Effector memory CD8-positive, alpha-beta T cell (primary cell): ENCODE measurements around the gene GRM2.

ENCODE experiments used
- ATAC-seq: fragments of 150-1000 bp; cut with Tn5 transposase; replicated peaks from 2 replicates; pipeline ENCODE4 v1.10.0; 2021; ENCODE audit warnings: mild to moderate bottlenecking, moderate library complexity
- DNase-seq, 3 experiments: peaks; one replicate each; pipeline ENCODE4 v3.0.0; 2021
- H3K27ac Mint-ChIP-seq, 2 donors: one replicate each; pipeline ENCODE4 v1.8.0; 2022; ENCODE audit warnings: mild to moderate bottlenecking in 2 of 2, mixed read lengths in 2 of 2, moderate library complexity in 2 of 2
- H3K27me3 Mint-ChIP-seq, 2 donors: one replicate each; pipeline ENCODE4 v1.8.0; 2022; ENCODE audit warnings: mixed read lengths in 2 of 2
- H3K36me3 Mint-ChIP-seq: one replicate; pipeline ENCODE4 v1.8.0; 2022; ENCODE audit warnings: mild to moderate bottlenecking, moderate library complexity, mixed read lengths; ENCODE audit not compliant: insufficient read depth
- H3K4me1 Mint-ChIP-seq, 2 donors: one replicate each; pipeline ENCODE4 v1.8.0; 2022; ENCODE audit warnings: low read depth in 2 of 2, mixed read lengths in 2 of 2
- H3K4me3 Mint-ChIP-seq, 2 donors: one replicate each; pipeline ENCODE4 v1.8.0; 2022; ENCODE audit warnings: mild to moderate bottlenecking in 2 of 2, mixed read lengths in 2 of 2, moderate library complexity in 2 of 2
- H3K9me3 Mint-ChIP-seq, 2 donors: one replicate each; pipeline ENCODE4 v1.8.0; 2022; ENCODE audit warnings: mixed read lengths in 2 of 2
- total RNA-seq, 9 experiments: gene quantifications; one replicate each; lab custom pipeline; 2026; lab: John Stamatoyannopoulos, UW

The GRM2 gene
- 0.83 to 5.1 (median 1.9) reads per million in 9 experiments for total RNA-seq

GRCh38 chr3:51706788-51707731, at the start of gene GRM2:
Gene GRM2 (plus strand): TSS chr3:51707068. CDS start chr3:51708984, 1,916 bp downstream.
- peak within 1 kb of the TSS in 1 of 2 donors; percentile 11 for H3K27ac Mint-ChIP-seq
- H3K4me3 Mint-ChIP-seq, result no peak within 1 kb of the TSS
- no peaks in the 10 kb centered on the region for H3K27me3 Mint-ChIP-seq
- H3K9me3 Mint-ChIP-seq, result peaks cover 0 to 2% of the 10 kb centered on the region in 2 donors
- no peak for ATAC-seq
- no peak for DNase-seq
- H3K36me3 Mint-ChIP-seq, result peaks cover 13% of the 10 kb centered on the region
- peaks cover 21 to 26% of the 10 kb centered on the region in 2 donors for H3K4me1 Mint-ChIP-seq

- H3K27ac Mint-ChIP-seq, result no peak overlapping the region
- H3K4me3 Mint-ChIP-seq, result no peak overlapping the region
- peaks cover 57% of the 10 kb centered on the region for H3K36me3 Mint-ChIP-seq
- ATAC-seq, result no peak
- no peaks in the 10 kb centered on the region for H3K4me1 Mint-ChIP-seq
- DNase-seq, result no peak
- H3K27me3 Mint-ChIP-seq, result no peaks in the 10 kb centered on the region
- H3K9me3 Mint-ChIP-seq, result no peaks in the 10 kb centered on the region
Observed at GRCh38 chr3:51657234-51657633, 49.6 kb upstream of the GRM2 start.

- H3K36me3 Mint-ChIP-seq, result peaks cover 64% of the 10 kb centered on the region
- ATAC-seq (no peak), DNase-seq (no peak)
- H3K4me1 Mint-ChIP-seq, result no peaks in the 10 kb centered on the region
- no peaks in the 10 kb centered on the region for H3K27me3 Mint-ChIP-seq
- no peaks in the 10 kb centered on the region for H3K9me3 Mint-ChIP-seq
- no peak overlapping the region for H3K4me3 Mint-ChIP-seq
- H3K27ac Mint-ChIP-seq, result no peak overlapping the region
Observed at GRCh38 chr3:51659942-51660341, 46.9 kb upstream of the GRM2 start.

GRCh38 chr3:51662456-51662855, 44.4 kb upstream of the GRM2 start:
- no peak for DNase-seq
- Mint-ChIP-seq H3K27me3 (no peaks in the 10 kb centered on the region), H3K9me3 (no peaks in the 10 kb centered on the region), H3K4me3 (no peak overlapping the region), H3K36me3 (peaks cover 58% of the 10 kb centered on the region), H3K4me1 (no peaks in the 10 kb centered on the region), H3K27ac (peak overlapping the region in 1 of 2 donors; percentile 48)
- ATAC-seq, result no peak

- peak overlapping the region in 1 of 2 donors; percentile 68 for H3K4me3 Mint-ChIP-seq
- H3K27me3 Mint-ChIP-seq, result no peaks in the 10 kb centered on the region
- no peaks in the 10 kb centered on the region for H3K9me3 Mint-ChIP-seq
- no peak for DNase-seq
- peaks cover 39 to 41% of the 10 kb centered on the region in 2 donors for H3K4me1 Mint-ChIP-seq
- peaks cover 37% of the 10 kb centered on the region for H3K36me3 Mint-ChIP-seq
- peak overlapping the region; percentile 90 to 97 for H3K27ac Mint-ChIP-seq
- ATAC-seq, result no peak
Observed at GRCh38 chr3:51668756-51669155, 38.1 kb upstream of the GRM2 start.

- DNase-seq (peak; percentile 76 to 78 (median 76)), ATAC-seq (peak; percentile 6)
- no peaks in the 10 kb centered on the region for H3K9me3 Mint-ChIP-seq
- H3K36me3 Mint-ChIP-seq, result peaks cover 34% of the 10 kb centered on the region
- H3K27ac Mint-ChIP-seq, result peak overlapping the region; percentile 90 to 97
- no peaks in the 10 kb centered on the region for H3K27me3 Mint-ChIP-seq
- peaks cover 46 to 48% of the 10 kb centered on the region in 2 donors for H3K4me1 Mint-ChIP-seq
- H3K4me3 Mint-ChIP-seq, result peak overlapping the region; percentile 61 to 93
Observed at GRCh38 chr3:51669241-51670052, 37.4 kb upstream of the GRM2 start.

GRCh38 chr3:51670053-51670822, 36.6 kb upstream of the GRM2 start:
- Mint-ChIP-seq H3K4me1 (peaks cover 53 to 54% of the 10 kb centered on the region in 2 donors), H3K9me3 (no peaks in the 10 kb centered on the region), H3K27ac (peak overlapping the region; percentile 92 to 97), H3K27me3 (no peaks in the 10 kb centered on the region), H3K4me3 (peak overlapping the region; percentile 92 to 93), H3K36me3 (peaks cover 34% of the 10 kb centered on the region)
- no peak for ATAC-seq
- no peak for DNase-seq

GRCh38 chr3:51670823-51671733, 35.8 kb upstream of the GRM2 start, which contains the start of gene TEX264:
Gene TEX264 (plus strand): TSS chr3:51671252. CDS start chr3:51674305, 3,053 bp downstream.
- ATAC-seq (peak; percentile 77), DNase-seq (peak; percentile 91 to 98 (median 94))
- Mint-ChIP-seq H3K27ac (peak within 1 kb of the TSS; percentile 92 to 97), H3K9me3 (no peaks in the 10 kb centered on the region), H3K4me3 (peak within 1 kb of the TSS; percentile 92 to 93), H3K4me1 (peaks cover 62% of the 10 kb centered on the region in 2 donors), H3K36me3 (peaks cover 37% of the 10 kb centered on the region), H3K27me3 (no peaks in the 10 kb centered on the region)

- no peaks in the 10 kb centered on the region for H3K9me3 Mint-ChIP-seq
- peak overlapping the region; percentile 92 to 93 for H3K4me3 Mint-ChIP-seq
- ATAC-seq (peak; percentile 13), DNase-seq (peak in 2 of 3 experiments; percentile 27 to 31)
- peak overlapping the region; percentile 92 to 97 for H3K27ac Mint-ChIP-seq
- no peaks in the 10 kb centered on the region for H3K27me3 Mint-ChIP-seq
- peaks cover 37% of the 10 kb centered on the region for H3K36me3 Mint-ChIP-seq
- peaks cover 66 to 67% of the 10 kb centered on the region in 2 donors for H3K4me1 Mint-ChIP-seq
Observed at GRCh38 chr3:51671734-51672475, 35.0 kb upstream of the GRM2 start.

- H3K4me1 Mint-ChIP-seq, result peaks cover 76 to 77% of the 10 kb centered on the region in 2 donors
- no peaks in the 10 kb centered on the region for H3K27me3 Mint-ChIP-seq
- DNase-seq (no peak), ATAC-seq (no peak)
- peak overlapping the region; percentile 57 to 64 for H3K4me3 Mint-ChIP-seq
- H3K27ac Mint-ChIP-seq, result peak overlapping the region; percentile 56 to 92
- peaks cover 35% of the 10 kb centered on the region for H3K36me3 Mint-ChIP-seq
- no peaks in the 10 kb centered on the region for H3K9me3 Mint-ChIP-seq
Observed at GRCh38 chr3:51673181-51673801, 33.6 kb upstream of the GRM2 start.
